HL-60/S4 (cell line): Measurements from ENCODE around the gene FGR.

Source experiments
- in situ Hi-C: fragments of 300-500 bp; cut with MboI; formaldehyde crosslinking; loops from 2 replicates; pipeline ENCODE4 v1.14.3; 2022; ENCODE audit warnings: low sequenced_read_pairs

The FGR gene

GRCh38 chr1:27603681-27604578, 31.1 kb downstream of the FGR start, which contains the start of gene AHDC1:
Gene AHDC1, minus strand, starts transcription at chr1:27604144. Its CDS starts 52,029 bp downstream, at chr1:27552115.
- in situ Hi-C loops = no loop called here

GRCh38 chr1:27603309-27603680, 31.7 kb downstream of the FGR start:
- in situ Hi-C loops = no loop called here

GRCh38 chr1:27602462-27603308, 32.3 kb downstream of the FGR start:
- in situ Hi-C loops = no loop called here

GRCh38 chr1:27601771-27602461, 33.1 kb downstream of the FGR start:
- in situ Hi-C loops = no loop called here

- in situ Hi-C loops = no loop called here
Measured at GRCh38 chr1:27601321-27601770, 33.6 kb downstream of the FGR start.

GRCh38 chr1:27600498-27601175, 34.3 kb downstream of the FGR start:
- in situ Hi-C loops = no loop called here

GRCh38 chr1:27599605-27600497, 35.1 kb downstream of the FGR start:
- in situ Hi-C loops = no loop called here

GRCh38 chr1:27598902-27599528, 36.0 kb downstream of the FGR start:
- in situ Hi-C loops = no loop called here

- in situ Hi-C loops = no loop called here
Measured at GRCh38 chr1:27598295-27598687, 36.7 kb downstream of the FGR start.

- in situ Hi-C loops = no loop called here
Measured at GRCh38 chr1:27597516-27598294, 37.3 kb downstream of the FGR start.

GRCh38 chr1:27596986-27597385, 38.0 kb downstream of the FGR start:
- in situ Hi-C loops = no loop called here

GRCh38 chr1:27596261-27596660, 38.7 kb downstream of the FGR start:
- in situ Hi-C loops = no loop called here

GRCh38 chr1:27595597-27595996, 39.4 kb downstream of the FGR start:
- in situ Hi-C loops = no loop called here

- in situ Hi-C loops = no loop called here
Measured at GRCh38 chr1:27594564-27595510, 40.1 kb downstream of the FGR start.

- in situ Hi-C loops = no loop called here
Measured at GRCh38 chr1:27593678-27594563, 41.1 kb downstream of the FGR start.
